Measurements from ENCODE around the gene CAP1. TPM values are rescaled to one million over a fixed set of nuclear protein-coding genes. Genes with fewer than 3 reads are reported as not detected.

Gene CAP1
- total and polyA plus RNA-seq, 10 of the 15 experiments (the other 5 are each of a cell fraction or from before 2014, with no cell fraction given): 360 to 500 (median 431) TPM

DNA sequence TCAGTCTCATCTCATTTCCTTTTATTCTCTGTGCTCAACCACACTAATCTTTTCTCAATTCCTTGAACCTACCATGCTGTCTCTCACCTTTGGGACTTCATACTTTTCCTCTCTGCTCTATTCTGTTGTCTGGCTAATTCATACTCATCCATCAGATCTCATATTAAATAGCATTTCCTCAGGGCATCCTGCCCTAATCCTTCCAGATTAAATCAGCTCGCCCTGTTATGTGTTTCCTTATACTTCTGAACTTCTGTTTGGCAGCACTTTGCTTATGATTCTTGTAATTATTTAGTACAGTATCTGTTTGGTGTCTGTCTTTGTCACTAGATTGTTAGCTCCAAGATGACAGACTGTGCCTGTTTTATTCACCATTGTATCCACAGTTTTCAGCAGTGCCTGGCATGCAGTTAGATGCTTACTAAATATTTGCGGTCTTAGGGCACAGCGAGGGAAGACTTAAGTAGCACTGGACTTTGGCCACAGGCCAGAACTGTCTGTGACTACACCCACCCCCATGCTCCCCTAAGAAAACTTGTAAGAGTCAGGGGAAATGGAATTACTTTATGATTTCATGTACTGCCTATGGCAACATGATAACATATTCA is 9.9 kb upstream of the CAP1 start:
- no peak overlapping the region for H3K4me2 ChIP-seq (ENCODE audit: control insufficient read depth, insufficient read depth)
- DNase-seq (ENCODE audit: low read depth, low spot score): no peak
- in situ Hi-C loops (cut with MboI): loop anchor here (5.0 kb wide), 1 partner anchor 208 kb away; no protein-coding TSS in a partner anchor
- ChIA-PET RAD21 (ENCODE audit: unreplicated experiment) (interaction anchor here (1.3 to 8.4 kb wide), 6 partner anchors 57 to 214 kb away, joined by 4 to 136 read pairs (median 16); partner anchors contain the start of gene MFSD2A), POLR2A (interaction anchor here (0.6 kb wide), 2 partner anchors 74 to 101 kb away, joined by 3 to 4 read pairs; no protein-coding TSS in a partner anchor), CTCF (interaction anchor here (1.3 to 9.5 kb wide), 14 partner anchors 10 to 214 kb away, joined by 3 to 311 read pairs (median 8); partner anchors contain the start of gene MYCL), SMC1A (ENCODE audit: uncharacterized antibody, unreplicated experiment) (interaction anchor here (0.9 to 8.7 kb wide), 13 partner anchors 9 to 215 kb away, joined by 3 to 180 read pairs (median 5); partner anchors contain the start of gene CAP1)
- H3K27ac ChIP-seq (ENCODE audit: control insufficient read depth, insufficient read depth): no peak overlapping the region
- no peaks in the 10 kb centered on the region for H3K79me2 ChIP-seq (ENCODE audit: control insufficient read depth, insufficient read depth, low read length)
- FAIRE-seq: no peak
- BruUV-seq (replicated peaks): no TSS peak
- H3K27me3 ChIP-seq (replicated peaks in 1 of 2; ENCODE audit: control insufficient read depth in 2 of 2, insufficient read depth in 2 of 2, low read length in 1 of 2): no peaks in the 10 kb centered on the region
- 65% methylated on average over 3 of the region's 3 CpGs for WGBS (ENCODE audit: insufficient coverage, insufficient replicate concordance, low lambda C conversion rate, missing lambda C conversion rate)
- H4K20me1 ChIP-seq (ENCODE audit: control insufficient read depth, insufficient read depth): no peaks in the 10 kb centered on the region
- H3K9ac ChIP-seq (ENCODE audit: control insufficient read depth, insufficient read depth, low read length): no peak overlapping the region
- no peak for ATAC-seq
- no peak overlapping the region for H2AFZ ChIP-seq (ENCODE audit: control insufficient read depth, low read depth, low read length)
- intact Hi-C loops (cut with micrococcal nuclease; ENCODE audit: unreplicated experiment): no loop called here
- TF ChIP-seq ZBED1 (IDR thresholded peaks at IDR 0.05; ENCODE audit: borderline replicate concordance): no peak
- peaks cover 9% of the 10 kb centered on the region for H3K4me1 ChIP-seq (ENCODE audit: control insufficient read depth, insufficient read depth, low read length)
- H3K36me3 ChIP-seq (ENCODE audit: control insufficient read depth in 2 of 2, insufficient read depth in 2 of 2, low read length in 1 of 2): no peaks in the 10 kb centered on the region
- H3K9me3 ChIP-seq (replicated peaks; ENCODE audit: control insufficient read depth, insufficient read depth, low read length): peaks cover 2% of the 10 kb centered on the region; the same call in 1 of the 3 replicates
- no peak overlapping the region for H3K4me3 ChIP-seq

GRCh38 chr1:40032240-40032891 is 8.2 kb upstream of the CAP1 start:
- ChIA-PET RAD21 (ENCODE audit: unreplicated experiment) (interaction anchor here (0.6 to 8.4 kb wide), 32 partner anchors 8 to 307 kb away, joined by 3 to 136 read pairs (median 5); partner anchors contain the start of genes MFSD2A and MYCL), CTCF (interaction anchor here (0.6 to 9.5 kb wide), 52 partner anchors 10 to 374 kb away, joined by 3 to 311 read pairs (median 6); partner anchors contain the start of genes MFSD2A and MYCL), SMC1A (ENCODE audit: uncharacterized antibody, unreplicated experiment) (interaction anchor here (0.6 to 8.7 kb wide), 39 partner anchors 8 to 350 kb away, joined by 3 to 180 read pairs (median 4); partner anchors contain the start of genes CAP1 and MYCL), POLR2A (interaction anchor here (0.6 to 1.7 kb wide), 6 partner anchors 12 to 138 kb away, joined by 3 to 8 read pairs (median 4); no protein-coding TSS in a partner anchor)
- ATAC-seq (peak; percentile 95), FAIRE-seq (peak; percentile 64), DNase-seq (ENCODE audit: low read depth, low spot score) (no peak)
- Histone ChIP-seq H3K36me3 (ENCODE audit: control insufficient read depth in 2 of 2, insufficient read depth in 2 of 2, low read length in 1 of 2) (no peaks in the 10 kb centered on the region), H3K9ac (ENCODE audit: control insufficient read depth, insufficient read depth, low read length) (no peak overlapping the region), H3K9me3 (replicated peaks; ENCODE audit: control insufficient read depth, insufficient read depth, low read length) (no peaks in the 10 kb centered on the region), H4K20me1 (ENCODE audit: control insufficient read depth, insufficient read depth) (no peaks in the 10 kb centered on the region), H3K4me3 (no peak overlapping the region), H3K27ac (ENCODE audit: control insufficient read depth, insufficient read depth) (no peak overlapping the region), H3K27me3 (replicated peaks in 1 of 2; ENCODE audit: control insufficient read depth in 2 of 2, insufficient read depth in 2 of 2, low read length in 1 of 2) (no peaks in the 10 kb centered on the region), H3K79me2 (ENCODE audit: control insufficient read depth, insufficient read depth, low read length) (no peaks in the 10 kb centered on the region), H3K4me2 (ENCODE audit: control insufficient read depth, insufficient read depth) (no peak overlapping the region), H3K4me1 (ENCODE audit: control insufficient read depth, insufficient read depth, low read length) (peaks cover 9% of the 10 kb centered on the region), H2AFZ (ENCODE audit: control insufficient read depth, low read depth, low read length) (no peak overlapping the region)
- 24% methylated on average over 4 of the region's 4 CpGs for WGBS (ENCODE audit: insufficient coverage, insufficient replicate concordance, low lambda C conversion rate, missing lambda C conversion rate)
- intact Hi-C loops (cut with micrococcal nuclease; ENCODE audit: unreplicated experiment) (loop anchor here (1.0 to 2.0 kb wide), 3 partner anchors 59 to 216 kb away; no protein-coding TSS in a partner anchor), in situ Hi-C loops (cut with MboI) (loop anchor here (5.0 kb wide), 1 partner anchor 210 kb away; no protein-coding TSS in a partner anchor)
- BruUV-seq (replicated peaks): no TSS peak
- peak; percentile 91 for TF ChIP-seq SMC3 (IDR thresholded peaks at IDR 0.05; ENCODE audit: borderline replicate concordance, low read length)
- TF ChIP-seq SMAD5 (IDR thresholded peaks at IDR 0.05; ENCODE audit: low read depth): no peak
- TF ChIP-seq RAD51 (IDR thresholded peaks at IDR 0.05): no peak
- TF ChIP-seq TBL1XR1 (IDR thresholded peaks at IDR 0.05; ENCODE audit: low read depth, low read length): no peak
- TF ChIP-seq CTCF (IDR thresholded peaks at IDR 0.05 in 2 of 3, conservative IDR thresholded peaks at IDR 0.05 in 1 of 3; ENCODE audit: control insufficient read depth in 2 of 3, extremely low read depth in 1 of 3, insufficient read depth in 1 of 3, low read depth in 3 of 3, low read length in 3 of 3): peak; percentile 73 to 86 (median 85)
- no peak for TF ChIP-seq SIX5 (IDR thresholded peaks at IDR 0.05; ENCODE audit: low read depth, low read length, severe bottlenecking)
- no peak for TF ChIP-seq MTA3 (IDR thresholded peaks at IDR 0.05; ENCODE audit: borderline replicate concordance, low read length)
- peak; percentile 96 for TF ChIP-seq ZNF24 (IDR thresholded peaks at IDR 0.05)
- no peak for TF ChIP-seq EGR1 (IDR thresholded peaks at IDR 0.05; ENCODE audit: borderline replicate concordance in 1 of 2, low read depth in 2 of 2, low read length in 2 of 2)
- no peak for TF ChIP-seq HDAC6 (IDR thresholded peaks at IDR 0.05; ENCODE audit: unreplicated experiment)
- TF ChIP-seq YBX1 (IDR thresholded peaks at IDR 0.05): no peak
- TF ChIP-seq ZZZ3 (IDR thresholded peaks at IDR 0.05; ENCODE audit: control insufficient read depth, insufficient read length, low read depth): no peak
- TF ChIP-seq SUZ12 (IDR thresholded peaks at IDR 0.05; ENCODE audit: unreplicated experiment): no peak
